Endothelial cell of umbilical vein (primary cell): Measurements from ENCODE around the gene SGK1.

Source experiments
- POLR2A ChIP-seq: IDR thresholded peaks from 2 replicates; pipeline ENCODE4 v1.6.1; 2012; ENCODE audit warnings: low read depth, mild to moderate bottlenecking, control low read depth, low read length
- POLR2AphosphoS5 ChIP-seq: IDR thresholded peaks from 2 replicates; pipeline ENCODE4 v1.6.1; 2012; ENCODE audit warnings: low read depth, mild to moderate bottlenecking, control low read depth, low read length, moderate library complexity; ENCODE audit not compliant: insufficient read depth
- TF ChIP-seq, protein P1 (sequence below), 2 donors: IDR thresholded peaks; 1 replicate in 1 of 2; 2 replicates in 1 of 2; pipeline ENCODE4 v1.5.1; 2011; ENCODE audit warnings: low read length in 2 of 2, mild to moderate bottlenecking in 2 of 2, moderate library complexity in 2 of 2, control low read depth in 1 of 2, inconsistent platforms in 1 of 2, low read depth in 1 of 2; ENCODE audit not compliant: insufficient read depth in 1 of 2; ENCODE audit errors: extremely low read depth in 1 of 2

DNA sequence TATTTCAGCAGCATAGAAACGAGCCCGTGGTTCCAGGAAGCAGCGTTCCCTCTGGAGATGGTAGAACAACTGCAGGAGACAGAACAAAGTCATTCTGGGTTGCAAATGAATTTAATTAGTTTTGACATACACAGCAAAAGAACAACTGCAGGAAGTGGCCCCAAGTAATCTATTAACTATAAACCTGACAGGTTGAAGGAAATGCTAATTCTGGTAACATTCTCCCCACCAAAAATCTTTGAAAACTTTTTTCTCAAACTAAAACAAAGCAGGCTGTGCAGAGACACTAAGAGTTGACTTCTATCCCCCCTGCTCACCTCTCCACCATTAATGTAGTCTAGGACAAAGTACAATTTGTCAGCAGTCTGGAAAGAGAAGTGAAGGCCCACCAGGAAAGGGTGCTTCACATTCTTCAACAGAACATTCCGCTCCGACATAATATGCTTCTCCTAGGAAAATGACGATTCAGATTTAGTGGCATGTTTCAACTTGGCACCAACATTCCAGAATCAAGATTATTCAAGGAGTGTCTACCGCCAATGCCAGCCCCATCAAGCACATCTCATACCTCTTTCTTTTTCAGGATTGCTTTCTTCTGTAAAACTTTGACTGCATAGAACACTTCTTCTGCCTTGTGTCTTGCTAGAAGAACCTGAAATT is 145.1 kb downstream of the SGK1 start:
- TF ChIP-seq, protein P1, sequence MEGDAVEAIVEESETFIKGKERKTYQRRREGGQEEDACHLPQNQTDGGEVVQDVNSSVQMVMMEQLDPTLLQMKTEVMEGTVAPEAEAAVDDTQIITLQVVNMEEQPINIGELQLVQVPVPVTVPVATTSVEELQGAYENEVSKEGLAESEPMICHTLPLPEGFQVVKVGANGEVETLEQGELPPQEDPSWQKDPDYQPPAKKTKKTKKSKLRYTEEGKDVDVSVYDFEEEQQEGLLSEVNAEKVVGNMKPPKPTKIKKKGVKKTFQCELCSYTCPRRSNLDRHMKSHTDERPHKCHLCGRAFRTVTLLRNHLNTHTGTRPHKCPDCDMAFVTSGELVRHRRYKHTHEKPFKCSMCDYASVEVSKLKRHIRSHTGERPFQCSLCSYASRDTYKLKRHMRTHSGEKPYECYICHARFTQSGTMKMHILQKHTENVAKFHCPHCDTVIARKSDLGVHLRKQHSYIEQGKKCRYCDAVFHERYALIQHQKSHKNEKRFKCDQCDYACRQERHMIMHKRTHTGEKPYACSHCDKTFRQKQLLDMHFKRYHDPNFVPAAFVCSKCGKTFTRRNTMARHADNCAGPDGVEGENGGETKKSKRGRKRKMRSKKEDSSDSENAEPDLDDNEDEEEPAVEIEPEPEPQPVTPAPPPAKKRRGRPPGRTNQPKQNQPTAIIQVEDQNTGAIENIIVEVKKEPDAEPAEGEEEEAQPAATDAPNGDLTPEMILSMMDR (IDR thresholded peaks at IDR 0.05; ENCODE audit: extremely low read depth in 1 of 2, insufficient read depth in 1 of 2, low read depth in 1 of 2, low read length in 2 of 2): no peak
- TF ChIP-seq POLR2A (peak; percentile 49), POLR2AphosphoS5 (peak; percentile 68)
